Naive B cell (primary cell): ENCODE results near the gene UQCRQ. TPM values are rescaled to one million over a fixed set of nuclear protein-coding genes. Genes with fewer than 3 reads are reported as not detected.

Experiments
- ATAC-seq, 2 donors: fragments of 150-1000 bp; cut with Tn5 transposase; 2 replicates each; pipeline ENCODE4 v1.10.0; 2021; ENCODE audit warnings: low read depth in 2 of 2, mild to moderate bottlenecking in 2 of 2, moderate library complexity in 2 of 2
- DNase-seq: peaks from one replicate; pipeline ENCODE4 v3.0.0; 2022
- H3K27ac Mint-ChIP-seq, 6 donors: one replicate each; pipeline ENCODE4 v1.8.0; 2020 to 2022; ENCODE audit warnings: mild to moderate bottlenecking in 6 of 6, mixed read lengths in 6 of 6, moderate library complexity in 5 of 6, inconsistent platforms in 2 of 6
- H3K27me3 Mint-ChIP-seq, 3 donors: one replicate each; pipeline ENCODE4 v1.8.0; 2021 to 2022; ENCODE audit warnings: mixed read lengths in 3 of 3, mild to moderate bottlenecking in 1 of 3
- H3K36me3 Mint-ChIP-seq, 2 donors: one replicate each; pipeline ENCODE4 v1.8.0; 2020 to 2022; ENCODE audit warnings: mixed read lengths in 2 of 2, inconsistent platforms in 1 of 2, mild to moderate bottlenecking in 1 of 2
- H3K4me1 Mint-ChIP-seq, 3 donors: one replicate each; pipeline ENCODE4 v1.8.0; 2020 to 2022; ENCODE audit warnings: mixed read lengths in 3 of 3, inconsistent platforms in 1 of 3, mild to moderate bottlenecking in 1 of 3, moderate library complexity in 1 of 3
- H3K4me3 Mint-ChIP-seq, 8 donors: one replicate each; pipeline ENCODE4 v1.8.0; 2020 to 2022; ENCODE audit warnings: mild to moderate bottlenecking in 8 of 8, mixed read lengths in 8 of 8, moderate library complexity in 8 of 8, inconsistent platforms in 2 of 8
- H3K9me3 Mint-ChIP-seq, 7 donors: one replicate each; pipeline ENCODE4 v1.8.0; 2020 to 2022; ENCODE audit warnings: mixed read lengths in 7 of 7, mild to moderate bottlenecking in 5 of 7, inconsistent platforms in 2 of 7, moderate library complexity in 1 of 7
- polyA plus RNA-seq, 6 donors: library from polyadenylated mRNA; unstranded; fragments of 300-500 nt; fragmentation: Illumina TruSeq; gene quantifications; one replicate each; pipeline ENCODE4 v1.2.3, GENCODE V29; 2021; ENCODE audit warnings: low read depth in 6 of 6

Gene UQCRQ
- polyA plus RNA-seq, 6 donors from 2014 or later, result 413 to 500 (median 433) TPM

DNA sequence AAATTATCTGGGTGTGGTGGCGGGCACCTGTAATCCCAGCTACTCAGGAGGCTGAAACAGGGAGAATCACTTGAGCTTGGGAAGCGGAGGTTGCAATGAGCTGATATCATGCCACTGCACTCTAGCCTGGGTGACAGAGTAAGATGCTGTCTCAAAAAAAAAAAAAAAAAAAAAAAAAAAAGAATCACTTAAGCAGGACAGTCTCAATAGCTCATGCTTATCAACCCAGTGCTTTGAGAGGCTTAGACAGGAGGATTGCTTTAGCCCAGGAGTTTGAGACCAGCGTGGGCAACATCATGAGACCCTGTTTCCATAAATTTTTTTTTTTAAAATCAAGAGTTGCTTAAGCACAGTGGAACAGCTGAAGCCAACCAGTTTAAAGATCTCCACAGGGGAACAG, 49.6 kb downstream of the UQCRQ start:
- peaks cover 14 to 16% of the 10 kb centered on the region in 2 donors for H3K36me3 Mint-ChIP-seq

More for the DNA sequence above, 49.6 kb downstream of the UQCRQ start:
- no peak for DNase-seq
- no peak overlapping the region for H3K4me3 Mint-ChIP-seq
- peak overlapping the region in 3 of 6 donors; percentile 15 to 86 (median 16) for H3K27ac Mint-ChIP-seq
- no peak for ATAC-seq
- no peaks in the 10 kb centered on the region for H3K27me3 Mint-ChIP-seq
- H3K9me3 Mint-ChIP-seq, result no peaks in the 10 kb centered on the region
- H3K4me1 Mint-ChIP-seq, result peaks cover 8 to 17% (median 11%) of the 10 kb centered on the region in 3 donors

Other genes starting within 250 kb of the UQCRQ start
- gene IL13, start 208.5 kb upstream of the UQCRQ start, polyA plus RNA-seq, result not detected
- not detected for gene IL4, start 192.7 kb upstream of the UQCRQ start, polyA plus RNA-seq
- gene KIF3A, start 129.1 kb upstream of the UQCRQ start, polyA plus RNA-seq, result 10 to 100 TPM in 1 of 6 donors, 1 to 10 TPM in 5; 4.3 to 10.2 (median 7.3) TPM
- gene CCNI2, start 119.2 kb upstream of the UQCRQ start, polyA plus RNA-seq, result not detected
- gene SEPTIN8, start 89.4 kb upstream of the UQCRQ start, polyA plus RNA-seq, result under 1 TPM in 4 of 6 donors, not detected in 2; 0.11 to 0.27 (median 0.22) TPM
- not detected for gene SOWAHA, start 53.3 kb upstream of the UQCRQ start, polyA plus RNA-seq
- gene SHROOM1, start 36.0 kb upstream of the UQCRQ start, polyA plus RNA-seq, result under 1 TPM in 1 of 6 donors, not detected in 5; 0.26 TPM
- gene GDF9, start 173 bp upstream of the UQCRQ start, polyA plus RNA-seq, result under 1 TPM in 2 of 6 donors, not detected in 4; 0.14 to 0.45 TPM
- 1 to 10 TPM; 1.6 to 3.2 (median 2.2) TPM for gene LEAP2, start 7.0 kb downstream of the UQCRQ start, polyA plus RNA-seq
- gene AFF4, start 97.0 kb downstream of the UQCRQ start, polyA plus RNA-seq, result 10 to 100 TPM; 44.4 to 79.0 (median 52.1) TPM
- gene ZCCHC10, start 159.9 kb downstream of the UQCRQ start, polyA plus RNA-seq, result 100 to 1,000 TPM in 5 of 6 donors, 10 to 100 TPM in 1; 87.0 to 209 (median 123) TPM
- gene HSPA4, start 185.4 kb downstream of the UQCRQ start, polyA plus RNA-seq, result 100 to 1,000 TPM in 2 of 6 donors, 10 to 100 TPM in 4; 92.4 to 113 (median 96.2) TPM